Muscle of arm (tissue), 14 donors: Measurements from ENCODE around the gene SH3BP4. TPM values are rescaled to one million over a fixed set of nuclear protein-coding genes. Genes with fewer than 3 reads are reported as not detected.
A peak's percentile ranks its signal among the peaks of the same experiment; 100 is the strongest.

ENCODE experiments used
- DNase-seq: peaks from one replicate; pipeline ENCODE4 v3.0.0-alpha.2; 2013
- long read RNA-seq, 11 donors: transcript quantifications; one replicate each; lab custom pipeline, GENCODE V29; 2026
- polyA plus RNA-seq, 12 donors: library from polyadenylated mRNA; unstranded; fragments of 120-200 nt; gene quantifications; one replicate each; pipeline ENCODE4 v1.2.1, GENCODE V29; 2013; ENCODE audit not compliant: insufficient read length in 12 of 12

Gene SH3BP4
- polyA plus RNA-seq = 10 to 100 TPM in 11 of 12 donors, not detected in 1; 14.7 to 34.0 (median 17.1) TPM
- long read RNA-seq, donor 1, full-length matches to known transcripts = 2 of 2 reads
- long read RNA-seq, donor 1, partial matches to known transcripts = 0 of 2 reads
- long read RNA-seq, donor 1, other reads (novel, unspliced or antisense) = 0 of 2 reads
- long read RNA-seq, donor 2, full-length matches to known transcripts = 1 of 1 reads
- long read RNA-seq, donor 2, partial matches to known transcripts = 0 of 1 reads
- long read RNA-seq, donor 2, other reads (novel, unspliced or antisense) = 0 of 1 reads
- long read RNA-seq, donor 3 = 0 reads
- long read RNA-seq, donor 4 = 0 reads
- long read RNA-seq, donor 5 = 0 reads
- long read RNA-seq, donor 6, full-length matches to known transcripts = 2 of 2 reads
- long read RNA-seq, donor 6, partial matches to known transcripts = 0 of 2 reads
- long read RNA-seq, donor 6, other reads (novel, unspliced or antisense) = 0 of 2 reads
- long read RNA-seq, donor 7, full-length matches to known transcripts = 1 of 1 reads
- long read RNA-seq, donor 7, partial matches to known transcripts = 0 of 1 reads
- long read RNA-seq, donor 7, other reads (novel, unspliced or antisense) = 0 of 1 reads
- long read RNA-seq, donor 8, full-length matches to known transcripts = 2 of 9 reads
- long read RNA-seq, donor 8, partial matches to known transcripts = 7 of 9 reads
- long read RNA-seq, donor 8, other reads (novel, unspliced or antisense) = 0 of 9 reads
- long read RNA-seq, donor 9, full-length matches to known transcripts = 2 of 8 reads
- long read RNA-seq, donor 9, partial matches to known transcripts = 6 of 8 reads
- long read RNA-seq, donor 9, other reads (novel, unspliced or antisense) = 0 of 8 reads
- long read RNA-seq, donor 10, full-length matches to known transcripts = 2 of 2 reads
- long read RNA-seq, donor 10, partial matches to known transcripts = 0 of 2 reads
- long read RNA-seq, donor 10, other reads (novel, unspliced or antisense) = 0 of 2 reads
- long read RNA-seq, donor 11, full-length matches to known transcripts = 1 of 1 reads
- long read RNA-seq, donor 11, partial matches to known transcripts = 0 of 1 reads
- long read RNA-seq, donor 11, other reads (novel, unspliced or antisense) = 0 of 1 reads

DNA sequence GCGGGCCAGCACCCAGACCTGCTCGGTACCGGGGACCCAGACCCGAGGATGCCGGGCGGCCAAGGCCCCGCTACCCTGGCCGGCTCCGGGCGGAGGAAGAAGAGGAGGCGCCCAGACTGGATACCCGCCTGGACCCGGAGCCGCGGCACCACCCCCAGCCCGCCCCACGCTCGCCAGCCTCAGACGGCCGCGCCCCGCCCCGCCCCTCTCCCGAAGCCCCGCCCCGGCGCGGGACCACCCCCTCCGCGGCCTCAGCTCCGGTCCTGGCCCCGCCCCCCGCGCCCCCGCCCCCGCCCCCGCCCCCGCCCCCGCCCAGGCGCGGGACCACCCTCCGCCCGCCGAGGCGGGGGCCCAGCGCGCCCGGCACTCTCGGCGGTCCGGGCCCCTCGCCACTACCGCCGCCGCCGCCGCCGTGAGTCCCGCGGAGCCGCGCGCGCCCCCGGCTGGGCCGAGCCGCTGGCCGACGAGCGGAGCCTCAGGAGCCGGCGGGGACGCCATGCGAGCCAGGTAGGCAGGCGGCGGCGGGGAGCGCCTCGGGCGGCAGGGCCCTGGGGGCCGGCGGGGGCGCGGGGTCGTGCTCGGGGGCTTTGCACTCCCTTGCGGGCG lies at the start of gene SH3BP4:
Gene SH3BP4, plus strand, starts transcription at position 354 of the 606 bp plus-strand sequence. CDS start 82,986 bp downstream, outside the sequence.
- DNase-seq = peak; percentile 61

- no peak for DNase-seq
Observed at GRCh38 chr2:234904785-234905184, 47.0 kb upstream of the SH3BP4 start.

- peak; percentile 14 for DNase-seq
Observed at GRCh38 chr2:234905547-234906265, 46.1 kb upstream of the SH3BP4 start.

DNA sequence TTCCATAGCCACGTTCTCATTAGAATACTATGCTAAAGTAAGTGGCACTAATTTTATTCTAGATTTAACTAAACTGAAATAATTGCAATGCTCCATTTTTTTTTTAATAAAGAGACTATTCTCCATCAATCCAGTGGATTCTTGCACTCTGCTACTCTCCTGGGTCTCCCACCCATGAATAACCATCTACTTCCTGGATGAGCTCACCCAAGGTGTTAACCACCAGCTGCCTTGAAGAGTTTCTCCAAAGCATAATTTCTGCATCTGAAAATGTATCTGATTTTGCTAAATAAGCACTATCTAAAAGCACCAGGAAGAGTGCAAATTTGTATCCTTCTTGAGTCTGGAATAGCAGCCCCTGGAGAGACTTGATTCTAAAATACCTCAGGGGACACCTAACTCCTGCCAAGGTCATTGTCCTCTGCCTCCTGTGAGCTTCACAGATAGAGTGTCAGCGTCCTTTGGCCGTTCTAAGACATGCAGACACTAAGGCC lies 41.6 kb upstream of the SH3BP4 start:
- DNase-seq = no peak

GRCh38 chr2:234911271-234911670 lies 40.5 kb upstream of the SH3BP4 start:
- DNase-seq = peak; percentile 17

GRCh38 chr2:234912437-234912836 lies 39.4 kb upstream of the SH3BP4 start:
- no peak for DNase-seq

DNA sequence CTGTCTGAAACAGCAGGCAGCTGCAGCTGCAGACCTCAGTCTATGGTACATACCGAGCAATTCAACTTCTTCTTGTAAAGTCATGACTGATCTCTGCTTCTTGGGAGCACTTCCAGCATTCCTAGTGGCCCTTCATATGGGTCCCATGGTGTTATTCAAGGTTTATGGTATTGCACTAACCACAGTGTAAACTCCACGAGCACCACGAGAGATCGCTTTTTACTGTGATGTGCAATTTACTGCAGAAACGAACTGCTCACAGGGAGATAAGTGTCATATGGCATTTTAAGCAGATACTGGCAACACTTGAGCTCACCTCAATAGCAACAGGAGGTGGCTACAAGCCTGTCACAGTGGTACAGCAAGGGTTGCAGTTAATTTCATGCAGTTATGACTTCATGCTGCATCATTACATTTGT lies 38.6 kb upstream of the SH3BP4 start:
- DNase-seq = no peak

- no peak for DNase-seq
Observed at GRCh38 chr2:234914371-234915154, 37.3 kb upstream of the SH3BP4 start.

GRCh38 chr2:234916674-234917073 lies 35.1 kb upstream of the SH3BP4 start:
- DNase-seq = no peak

GRCh38 chr2:234917211-234917975 lies 34.4 kb upstream of the SH3BP4 start:
- no peak for DNase-seq

DNA sequence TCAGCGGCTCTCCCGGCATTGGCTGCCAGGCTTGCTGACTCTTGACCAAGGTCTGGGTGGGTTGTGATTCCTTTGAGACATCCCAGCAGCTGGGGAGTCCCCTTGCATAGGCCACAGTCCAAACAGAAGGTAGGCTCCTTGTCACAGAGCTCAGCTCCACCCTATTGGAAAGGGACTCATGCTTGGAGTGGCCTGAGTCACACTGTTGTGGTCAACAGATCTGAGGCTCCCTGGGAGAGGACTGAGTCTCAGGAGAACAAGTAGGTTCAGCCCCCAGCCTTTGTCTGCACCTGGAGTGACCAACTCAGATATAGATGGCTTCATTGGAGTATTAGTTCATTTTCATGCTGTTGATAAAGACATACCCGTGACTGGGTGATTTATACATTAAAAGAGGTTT lies 32.1 kb upstream of the SH3BP4 start:
- no peak for DNase-seq

- DNase-seq = no peak
Observed at GRCh38 chr2:234920836-234921235, 31.0 kb upstream of the SH3BP4 start.

DNA sequence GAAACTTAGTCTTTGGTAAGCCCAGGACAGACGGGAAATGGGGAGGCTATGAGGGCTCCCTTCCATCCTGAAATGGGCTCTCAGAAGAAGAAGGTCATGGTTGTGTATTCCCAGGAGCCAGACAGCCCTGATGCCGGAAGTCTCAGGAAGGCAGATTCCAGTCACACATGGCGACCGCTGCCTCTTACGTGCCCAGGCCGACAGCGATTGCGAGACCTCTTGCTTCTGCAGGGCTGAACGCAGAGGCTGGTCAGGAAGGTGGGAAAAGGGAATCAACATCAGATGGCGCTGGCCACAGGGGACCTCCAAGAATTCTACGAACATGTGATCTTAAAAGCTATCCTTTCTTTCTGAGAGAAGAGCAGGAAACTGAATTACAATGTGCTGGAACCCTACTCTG lies 22.8 kb upstream of the SH3BP4 start:
- no peak for DNase-seq

DNA sequence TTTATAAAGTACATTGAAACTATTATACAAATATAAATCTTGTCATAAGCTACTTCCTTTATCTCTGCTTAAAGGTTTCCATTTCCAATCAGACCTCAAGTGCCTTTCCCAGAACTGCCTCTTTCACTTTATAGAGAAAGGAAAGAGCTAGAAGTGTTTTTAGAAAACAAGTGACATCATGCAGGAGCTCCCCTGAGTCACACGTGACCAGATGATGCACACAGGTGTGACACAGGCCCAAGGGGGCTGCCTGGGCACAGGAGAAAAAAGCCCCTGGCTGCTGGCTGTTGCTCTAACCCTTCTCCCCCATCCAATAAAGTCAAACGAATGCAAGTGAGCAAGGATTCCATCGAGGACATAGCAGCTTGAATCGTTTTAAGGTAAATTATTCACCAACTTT lies 21.4 kb upstream of the SH3BP4 start:
- DNase-seq = no peak

GRCh38 chr2:234931371-234931770 lies 20.4 kb upstream of the SH3BP4 start:
- no peak for DNase-seq

GRCh38 chr2:234932591-234933168 lies 19.1 kb upstream of the SH3BP4 start:
- DNase-seq = no peak

GRCh38 chr2:234935311-234935710 lies 16.5 kb upstream of the SH3BP4 start:
- no peak for DNase-seq

DNA sequence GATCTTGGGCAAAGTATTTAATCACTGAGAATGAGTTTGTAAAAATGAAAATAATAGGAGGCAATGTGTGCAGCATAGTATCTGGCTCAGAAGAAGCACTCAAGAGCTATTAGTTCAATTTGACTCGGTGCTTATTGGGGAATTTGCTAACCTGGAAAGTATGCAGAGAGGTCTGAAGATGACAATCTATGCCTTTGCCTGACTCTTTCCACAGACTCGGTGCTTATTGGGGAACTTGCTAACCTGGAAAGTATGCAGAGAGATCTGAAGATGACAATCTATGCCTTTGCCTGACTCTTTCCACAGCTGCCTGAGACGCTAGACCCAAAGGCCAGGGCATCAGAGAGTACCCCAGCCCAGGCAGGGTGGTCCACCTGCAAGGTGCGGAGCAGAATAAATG lies 12.2 kb upstream of the SH3BP4 start:
- no peak for DNase-seq

- DNase-seq = no peak
Observed at GRCh38 chr2:234939996-234940395, 11.8 kb upstream of the SH3BP4 start.
